ENCODE data around the gene BPIFA1. TPM values are rescaled to one million over a fixed set of nuclear protein-coding genes. Genes with fewer than 3 reads are reported as not detected.

Gene BPIFA1
- not detected for total RNA-seq

GRCh38 chr20:33235696-33236095 is at the start of gene BPIFA1:
BPIFA1 (plus strand) TSS chr20:33235996; CDS start chr20:33237712, 1,716 bp downstream.

GRCh38 chr20:33217052-33217451 is 18.7 kb upstream of the BPIFA1 start, which contains the start of gene BPIFA3:
BPIFA3 (plus strand) TSS chr20:33217352; CDS start chr20:33217537, 185 bp downstream.

DNA sequence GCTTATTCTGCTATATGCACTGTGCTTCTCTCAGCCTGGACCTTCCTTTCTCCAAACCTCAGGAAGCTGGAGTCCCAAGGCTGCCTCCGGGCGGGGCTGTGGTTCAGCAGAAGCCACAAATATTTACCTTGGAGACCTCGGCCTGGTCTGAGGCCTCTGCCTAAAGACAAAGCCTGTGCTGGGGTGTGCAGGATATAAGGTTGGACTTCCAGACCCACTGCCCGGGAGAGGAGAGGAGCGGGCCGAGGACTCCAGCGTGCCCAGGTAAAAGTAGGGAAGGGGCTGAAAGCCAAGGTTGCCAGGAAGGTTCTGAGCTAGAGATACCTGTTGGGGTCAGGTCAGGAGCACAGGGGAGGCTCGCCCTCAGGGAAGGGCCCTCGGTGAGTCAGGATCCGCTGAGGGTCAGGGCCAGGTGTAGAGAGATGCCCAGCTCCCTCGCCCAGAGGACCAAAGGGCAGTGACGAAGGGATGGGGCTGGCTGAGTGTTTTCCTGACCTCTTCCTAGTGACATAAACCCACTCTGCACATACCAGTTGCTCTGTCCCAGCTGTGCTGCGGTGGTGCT is 47.3 kb downstream of the BPIFA1 start, which contains the start of gene BPIFB1:
TSS of gene BPIFB1 (plus strand) at position 224 of the 565 bp plus-strand sequence. CDS start 2,860 bp downstream, outside the sequence.

Other genes starting within 250 kb of the BPIFA1 start
- gene SUN5, start 231.6 kb upstream of the BPIFA1 start, total RNA-seq: not detected
- gene BPIFB2, start 228.3 kb upstream of the BPIFA1 start, total RNA-seq: not detected
- not detected for gene BPIFB6, start 204.3 kb upstream of the BPIFA1 start, total RNA-seq
- gene BPIFB3, start 182.1 kb upstream of the BPIFA1 start, total RNA-seq: not detected
- 0.22 TPM for gene BPIFB4, start 156.4 kb upstream of the BPIFA1 start, total RNA-seq
- gene BPIFA2, start 67.8 kb upstream of the BPIFA1 start, total RNA-seq: not detected
- gene BPIFA3, start 18.6 kb upstream of the BPIFA1 start, total RNA-seq: not detected
- not detected for gene BPIFB1, start 47.2 kb downstream of the BPIFA1 start, total RNA-seq
- 36.7 TPM for gene CDK5RAP1, start 165.5 kb downstream of the BPIFA1 start, total RNA-seq
- 16.2 TPM for gene SNTA1, start 207.8 kb downstream of the BPIFA1 start, total RNA-seq